Stimulated activated CD8-positive, alpha-beta memory T cell treated with anti-CD3 and anti-CD28 coated beads, Interleukin-4, amount 100 ng/mL, for 48 hours (primary cell): Measurements from ENCODE around the gene SET.

Source experiments
- DNase-seq: peaks from one replicate; pipeline ENCODE4 v3.0.0-alpha.2; 2020

The SET gene

GRCh38 chr9:128713941-128714573, 25.0 kb downstream of the SET start:
- no peak for DNase-seq

GRCh38 chr9:128714586-128715435, 25.8 kb downstream of the SET start:
- DNase-seq, result no peak

GRCh38 chr9:128715436-128715750, 26.4 kb downstream of the SET start:
- no peak for DNase-seq

- DNase-seq, result no peak
Observed at GRCh38 chr9:128716581-128717254, 27.7 kb downstream of the SET start.

GRCh38 chr9:128718047-128718446, 29.0 kb downstream of the SET start:
- DNase-seq, result no peak

- DNase-seq, result no peak
Observed at GRCh38 chr9:128718475-128718874, 29.5 kb downstream of the SET start.

GRCh38 chr9:128719919-128720605, 31.0 kb downstream of the SET start:
- DNase-seq, result no peak

GRCh38 chr9:128720841-128721486, 31.9 kb downstream of the SET start:
- no peak for DNase-seq

- no peak for DNase-seq
Observed at GRCh38 chr9:128721487-128722010, 32.5 kb downstream of the SET start.

- no peak for DNase-seq
Observed at GRCh38 chr9:128722380-128723351, 33.6 kb downstream of the SET start.

- no peak for DNase-seq
Observed at GRCh38 chr9:128723352-128723865, 34.4 kb downstream of the SET start.

- DNase-seq, result peak; percentile 99
Observed at GRCh38 chr9:128723866-128724743, 35.1 kb downstream of the SET start, which contains the start of gene ZDHHC12. TSS of gene ZDHHC12 (minus strand) at chr9:128724127. CDS start at chr9:128724093, 34 bp downstream.

- peak; percentile 69 for DNase-seq
Observed at GRCh38 chr9:128724744-128725211, 35.8 kb downstream of the SET start.

- DNase-seq, result no peak
Observed at GRCh38 chr9:128727640-128728248, 38.7 kb downstream of the SET start.

- no peak for DNase-seq
Observed at GRCh38 chr9:128728298-128728697, 39.3 kb downstream of the SET start.

GRCh38 chr9:128729302-128729701, 40.3 kb downstream of the SET start:
- DNase-seq, result no peak

- no peak for DNase-seq
Observed at GRCh38 chr9:128729766-128730517, 40.9 kb downstream of the SET start.

GRCh38 chr9:128731093-128731492, 42.1 kb downstream of the SET start:
- DNase-seq, result no peak

GRCh38 chr9:128731691-128732090, 42.7 kb downstream of the SET start:
- DNase-seq, result no peak
